Measurements from ENCODE around the gene KCNQ1. TPM values are rescaled to one million over a fixed set of nuclear protein-coding genes. Genes with fewer than 3 reads are reported as not detected.
A peak's percentile ranks its signal among the peaks of the same experiment; 100 is the strongest.

The KCNQ1 gene
- total RNA-seq, 6 donors from 2014 or later, result 18.0 to 45.4 (median 32.7) TPM

DNA sequence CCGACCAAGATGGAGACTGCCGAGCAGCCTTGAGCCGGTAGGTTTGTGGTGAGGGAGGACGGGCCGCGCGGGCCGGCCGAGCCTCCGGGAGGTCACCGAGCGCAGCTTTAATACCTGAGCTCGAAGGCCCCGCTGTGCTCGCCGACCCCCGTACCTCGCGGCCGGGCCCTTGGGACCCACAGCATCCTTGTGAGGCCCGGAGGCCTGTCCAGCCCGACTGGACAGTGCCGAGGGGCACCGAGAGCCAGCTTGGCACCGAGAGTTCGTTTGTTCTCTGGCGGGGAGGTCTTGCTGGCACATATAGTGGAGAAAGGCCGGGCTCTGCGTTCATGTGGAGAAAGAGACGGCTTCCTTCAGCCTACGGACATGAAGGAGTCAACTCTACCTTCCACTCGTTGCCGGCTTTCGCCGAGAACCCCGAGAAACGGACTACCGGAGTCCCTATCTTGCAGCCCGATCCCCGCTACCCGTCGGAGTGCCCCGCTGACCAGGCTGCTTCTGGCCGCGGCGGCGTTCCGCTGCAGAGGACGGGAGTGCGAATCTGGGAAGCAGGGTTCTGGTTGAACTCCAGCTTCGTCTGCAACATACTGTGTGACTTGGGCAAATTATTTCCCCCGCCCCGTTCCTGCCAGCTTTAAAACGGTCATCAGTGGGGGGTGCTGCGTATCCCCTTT, 43.9 kb upstream of the KCNQ1 start:
- H3K27ac ChIP-seq, result peak overlapping the region; percentile 93 to 100 (median 95)
- no peaks in the 10 kb centered on the region for H3K9me3 ChIP-seq
- peaks cover 14 to 59% (median 46%) of the 10 kb centered on the region in 4 donors for H3K36me3 ChIP-seq
- DNase-seq (no peak), ATAC-seq (ENCODE audit: low FRiP score in 2 of 2) (peak in 1 of 2 donors; percentile 1)
- WGBS, 2 donors, result 0 to 3% methylated on average over 6 to 50 of the region's 55 CpGs
- TF ChIP-seq, protein P1, sequence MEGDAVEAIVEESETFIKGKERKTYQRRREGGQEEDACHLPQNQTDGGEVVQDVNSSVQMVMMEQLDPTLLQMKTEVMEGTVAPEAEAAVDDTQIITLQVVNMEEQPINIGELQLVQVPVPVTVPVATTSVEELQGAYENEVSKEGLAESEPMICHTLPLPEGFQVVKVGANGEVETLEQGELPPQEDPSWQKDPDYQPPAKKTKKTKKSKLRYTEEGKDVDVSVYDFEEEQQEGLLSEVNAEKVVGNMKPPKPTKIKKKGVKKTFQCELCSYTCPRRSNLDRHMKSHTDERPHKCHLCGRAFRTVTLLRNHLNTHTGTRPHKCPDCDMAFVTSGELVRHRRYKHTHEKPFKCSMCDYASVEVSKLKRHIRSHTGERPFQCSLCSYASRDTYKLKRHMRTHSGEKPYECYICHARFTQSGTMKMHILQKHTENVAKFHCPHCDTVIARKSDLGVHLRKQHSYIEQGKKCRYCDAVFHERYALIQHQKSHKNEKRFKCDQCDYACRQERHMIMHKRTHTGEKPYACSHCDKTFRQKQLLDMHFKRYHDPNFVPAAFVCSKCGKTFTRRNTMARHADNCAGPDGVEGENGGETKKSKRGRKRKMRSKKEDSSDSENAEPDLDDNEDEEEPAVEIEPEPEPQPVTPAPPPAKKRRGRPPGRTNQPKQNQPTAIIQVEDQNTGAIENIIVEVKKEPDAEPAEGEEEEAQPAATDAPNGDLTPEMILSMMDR (IDR thresholded peaks at IDR 0.05), result no peak
- TF ChIP-seq EP300 (IDR thresholded peaks at IDR 0.05) (no peak), POLR2A (IDR thresholded peaks at IDR 0.05) (peak in 1 of 4 donors; percentile 59), POLR2AphosphoS5 (IDR thresholded peaks at IDR 0.05) (no peak)
- no peaks in the 10 kb centered on the region for H3K27me3 ChIP-seq
- H3K4me3 ChIP-seq, result peak overlapping the region; percentile 75 to 89 (median 78)
- peaks cover 23 to 33% (median 25%) of the 10 kb centered on the region in 4 donors for H3K4me1 ChIP-seq

DNA sequence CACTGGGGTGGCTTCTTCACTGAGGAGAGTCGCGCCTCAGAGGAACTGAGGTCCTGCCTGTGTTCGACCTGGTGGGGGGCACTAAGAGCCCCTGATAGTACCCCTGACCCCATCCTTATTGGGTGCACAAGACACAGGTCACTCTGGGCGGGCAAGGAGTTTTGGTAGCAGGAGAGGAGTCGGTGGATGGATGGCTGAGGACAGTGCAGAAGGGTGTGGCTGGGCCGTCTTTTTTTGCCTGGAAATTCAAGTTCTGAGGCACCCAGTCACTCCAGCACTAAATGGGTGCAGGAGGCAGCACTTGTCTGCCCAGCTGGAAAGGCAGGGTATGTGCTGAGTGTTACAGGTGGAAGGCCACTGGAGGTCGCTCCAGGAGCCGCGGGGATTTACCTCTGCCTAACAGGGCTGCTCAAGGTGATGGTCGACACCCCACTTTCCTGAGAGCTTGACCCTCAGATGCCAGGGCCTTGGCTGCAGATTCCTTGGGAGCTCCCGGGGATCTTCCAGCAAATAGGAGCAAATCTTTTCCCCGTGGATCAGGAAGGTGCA, 43.3 kb upstream of the KCNQ1 start:
- Histone ChIP-seq H3K27ac (peak overlapping the region; percentile 93 to 100 (median 95)), H3K27me3 (no peaks in the 10 kb centered on the region), H3K4me1 (peaks cover 23 to 33% (median 25%) of the 10 kb centered on the region in 4 donors), H3K4me3 (peak overlapping the region; percentile 75 to 89 (median 78)), H3K36me3 (peaks cover 14 to 53% (median 40%) of the 10 kb centered on the region in 4 donors), H3K9me3 (no peaks in the 10 kb centered on the region)
- TF ChIP-seq POLR2AphosphoS5 (IDR thresholded peaks at IDR 0.05), result no peak
- TF ChIP-seq, protein P1 (IDR thresholded peaks at IDR 0.05), result no peak
- TF ChIP-seq POLR2A (IDR thresholded peaks at IDR 0.05), result no peak
- TF ChIP-seq EP300 (IDR thresholded peaks at IDR 0.05), result no peak
- no peak for ATAC-seq (ENCODE audit: low FRiP score in 2 of 2)
- DNase-seq, result no peak
- WGBS, 2 donors, result 39 to 42% methylated on average over 8 to 12 of the region's 12 CpGs

DNA sequence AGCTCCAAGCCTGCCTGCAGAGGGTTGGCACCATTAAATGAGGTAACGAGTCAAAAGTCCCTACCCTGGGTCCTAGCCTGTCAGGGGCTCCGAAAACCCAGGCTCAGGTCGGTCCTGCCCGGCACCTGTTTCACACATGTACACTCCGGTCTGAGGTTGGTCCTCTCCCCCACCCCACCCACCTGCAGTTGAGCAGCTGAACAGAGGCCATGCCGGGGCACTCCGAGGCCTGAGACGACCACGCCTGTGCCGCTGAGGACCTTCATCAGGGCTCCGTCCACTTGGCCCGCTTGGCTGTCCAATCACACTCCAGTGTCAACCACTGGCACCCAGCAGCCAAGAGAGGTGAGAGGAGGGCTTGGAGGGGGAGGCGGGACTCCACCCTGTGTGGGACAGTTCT, 42.7 kb upstream of the KCNQ1 start:
- Histone ChIP-seq H3K27me3 (no peaks in the 10 kb centered on the region), H3K4me3 (peak overlapping the region in 2 of 4 donors; percentile 76 to 89), H3K4me1 (peaks cover 23 to 33% (median 25%) of the 10 kb centered on the region in 4 donors), H3K27ac (no peak overlapping the region), H3K36me3 (peaks cover 14 to 47% (median 34%) of the 10 kb centered on the region in 4 donors), H3K9me3 (no peaks in the 10 kb centered on the region)
- ATAC-seq (ENCODE audit: low FRiP score in 2 of 2) (no peak), DNase-seq (no peak)
- TF ChIP-seq, protein P1 (IDR thresholded peaks at IDR 0.05), result no peak
- TF ChIP-seq EP300 (IDR thresholded peaks at IDR 0.05), result no peak
- no peak for TF ChIP-seq POLR2A (IDR thresholded peaks at IDR 0.05)
- no peak for TF ChIP-seq POLR2AphosphoS5 (IDR thresholded peaks at IDR 0.05)
- 91% methylated on average over 12 of the region's 13 CpGs; no CpG with 5 or more reads in 1 of the 2 donors for WGBS, 2 donors

DNA sequence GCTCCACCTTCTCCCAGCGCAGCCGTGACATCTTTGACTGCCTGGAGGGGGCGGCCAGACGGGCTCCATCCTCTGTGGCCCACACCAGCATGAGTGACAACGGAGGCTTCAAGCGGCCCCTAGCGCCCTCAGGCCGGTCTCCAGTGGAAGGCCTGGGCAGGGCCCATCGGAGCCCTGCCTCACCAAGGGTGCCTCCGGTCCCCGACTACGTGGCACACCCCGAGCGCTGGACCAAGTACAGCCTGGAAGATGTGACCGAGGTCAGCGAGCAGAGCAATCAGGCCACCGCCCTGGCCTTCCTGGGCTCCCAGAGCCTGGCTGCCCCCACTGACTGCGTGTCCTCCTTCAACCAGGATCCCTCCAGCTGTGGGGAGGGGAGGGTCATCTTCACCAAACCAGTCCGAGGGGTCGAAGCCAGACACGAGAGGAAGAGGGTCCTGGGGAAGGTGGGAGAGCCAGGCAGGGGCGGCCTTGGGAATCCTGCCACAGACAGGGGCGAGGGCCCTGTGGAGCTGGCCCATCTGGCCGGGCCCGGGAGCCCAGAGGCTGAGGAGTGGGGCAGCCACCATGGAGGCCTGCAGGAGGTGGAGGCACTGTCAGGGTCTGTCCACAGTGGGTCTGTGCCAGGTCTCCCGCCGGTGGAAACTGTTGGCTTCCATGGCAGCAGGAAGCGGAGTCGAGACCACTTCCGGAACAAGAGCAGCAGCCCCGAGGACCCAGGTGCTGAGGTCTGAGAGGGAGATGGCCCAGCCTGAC, 41.7 kb upstream of the KCNQ1 start:
- WGBS, 2 donors, result 95 to 97% methylated on average over 6 to 23 of the region's 31 CpGs
- no peak for ATAC-seq (ENCODE audit: low FRiP score in 2 of 2)

More for the DNA sequence above, 41.7 kb upstream of the KCNQ1 start:
- no peak for DNase-seq
- Histone ChIP-seq H3K4me1 (peaks cover 23 to 33% (median 25%) of the 10 kb centered on the region in 4 donors), H3K36me3 (peaks cover 14 to 37% (median 27%) of the 10 kb centered on the region in 4 donors), H3K27ac (no peak overlapping the region), H3K4me3 (no peak overlapping the region), H3K9me3 (no peaks in the 10 kb centered on the region), H3K27me3 (no peaks in the 10 kb centered on the region)
- TF ChIP-seq POLR2A (IDR thresholded peaks at IDR 0.05) (no peak), POLR2AphosphoS5 (IDR thresholded peaks at IDR 0.05) (no peak), EP300 (IDR thresholded peaks at IDR 0.05) (no peak)
- TF ChIP-seq, protein P1 (IDR thresholded peaks at IDR 0.05), result no peak

Data from upper lobe of left lung (tissue), 6 donors.